Activated CD8-positive, alpha-beta memory T cell treated with anti-CD3 and anti-CD28 coated beads, Interleukin-2, amount 50 U/mL, for 48 hours (primary cell): ENCODE measurements around the gene TTC33.

Experiments used
- DNase-seq: peaks from one replicate; pipeline ENCODE4 v3.0.0-alpha.2; 2020

The TTC33 gene

GRCh38 chr5:40465416-40465815 is 290.3 kb downstream of the TTC33 start:
- DNase-seq = no peak

- DNase-seq = no peak
Observed at GRCh38 chr5:40464511-40464910, 291.2 kb downstream of the TTC33 start.
